Activated naive CD8-positive, alpha-beta T cell treated with anti-CD3 and anti-CD28 coated beads, Interleukin-2, amount 50 U/mL, for 16 hours (primary cell): ENCODE results near the gene TGFBR1.

Experiments used
- DNase-seq: peaks from one replicate; pipeline ENCODE4 v3.0.0-alpha.2; 2020; ENCODE audit warnings: low read depth, low spot score

TGFBR1 gene

GRCh38 chr9:99104459-99105151 lies at the start of gene TGFBR1:
TGFBR1 (plus strand) TSS chr9:99105113; CDS start chr9:99105206, 93 bp downstream.
- peak; percentile 80 for DNase-seq

DNA sequence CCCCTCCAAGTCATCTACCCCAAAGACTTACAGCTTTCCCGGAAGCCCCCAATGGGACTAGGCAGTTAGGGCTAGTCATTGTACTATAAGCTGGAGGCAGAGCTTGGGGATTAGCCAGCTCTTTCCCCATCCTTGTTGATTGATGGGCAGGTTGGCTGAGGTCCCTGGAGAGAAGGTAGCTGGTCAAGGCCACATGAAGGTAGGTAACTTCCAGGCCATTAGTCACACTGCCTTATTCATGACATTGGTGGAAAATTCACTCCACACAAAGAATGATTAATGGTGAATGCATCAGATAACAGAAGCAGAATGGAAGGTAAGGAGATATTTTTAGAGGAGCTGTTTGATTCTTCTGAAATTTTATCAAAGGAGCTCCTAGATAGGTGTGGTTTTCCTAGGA lies 49.5 kb upstream of the TGFBR1 start:
- DNase-seq = no peak

DNA sequence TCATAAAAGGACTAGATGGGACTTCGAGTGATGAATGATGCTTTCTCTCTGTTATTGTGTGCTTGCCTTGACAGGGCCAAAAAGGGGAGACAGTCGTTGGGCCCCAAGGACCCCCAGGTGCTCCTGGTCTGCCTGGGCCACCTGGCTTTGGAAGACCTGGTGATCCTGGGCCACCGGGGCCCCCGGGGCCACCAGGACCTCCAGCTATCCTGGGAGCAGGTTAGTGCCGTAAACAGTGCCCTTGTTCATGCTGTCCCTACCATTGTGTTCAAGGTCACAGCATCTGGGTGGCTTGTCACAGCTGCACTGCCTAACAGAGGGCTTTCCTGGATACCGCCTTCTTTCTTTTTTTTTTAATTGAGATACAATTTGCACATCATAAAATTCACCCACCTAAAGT lies 48.7 kb upstream of the TGFBR1 start:
- DNase-seq = no peak

DNA sequence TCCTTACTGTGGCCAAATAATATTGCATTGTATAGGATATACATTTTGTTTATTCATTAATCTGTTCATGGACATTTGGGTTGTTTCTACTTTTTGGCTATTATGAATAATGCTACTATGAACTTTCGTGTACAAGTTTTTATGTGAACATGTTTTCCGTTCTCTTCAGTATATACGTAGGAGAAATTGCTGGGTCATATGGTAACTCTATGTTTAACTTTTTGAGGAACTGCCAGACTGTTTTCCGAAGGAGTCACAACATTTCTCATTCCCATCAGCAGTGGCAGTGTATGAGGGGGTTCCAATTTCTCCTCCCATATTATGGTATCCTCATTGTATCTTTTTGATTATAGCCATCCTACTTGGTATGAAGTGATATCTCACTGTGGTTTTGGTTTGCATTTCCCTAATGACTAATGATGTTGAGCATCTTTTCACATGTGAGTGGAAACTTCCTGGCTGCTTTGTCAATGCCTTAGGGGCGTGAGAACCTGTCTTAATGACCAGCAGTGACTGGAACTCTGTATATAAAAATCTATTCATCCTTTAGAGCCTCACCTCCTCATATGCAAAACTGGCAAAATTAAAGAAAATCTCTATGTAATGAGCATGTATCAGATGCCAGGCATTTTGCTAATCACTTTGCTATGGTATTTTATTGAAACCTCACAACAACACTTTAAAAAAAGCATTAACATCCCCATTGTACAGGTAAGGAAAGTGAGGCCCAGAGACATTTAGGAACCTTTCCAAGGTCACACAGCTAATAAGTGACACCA lies 47.8 kb upstream of the TGFBR1 start:
- no peak for DNase-seq

GRCh38 chr9:99057665-99058625 lies 47.0 kb upstream of the TGFBR1 start:
- DNase-seq = peak; percentile 13

DNA sequence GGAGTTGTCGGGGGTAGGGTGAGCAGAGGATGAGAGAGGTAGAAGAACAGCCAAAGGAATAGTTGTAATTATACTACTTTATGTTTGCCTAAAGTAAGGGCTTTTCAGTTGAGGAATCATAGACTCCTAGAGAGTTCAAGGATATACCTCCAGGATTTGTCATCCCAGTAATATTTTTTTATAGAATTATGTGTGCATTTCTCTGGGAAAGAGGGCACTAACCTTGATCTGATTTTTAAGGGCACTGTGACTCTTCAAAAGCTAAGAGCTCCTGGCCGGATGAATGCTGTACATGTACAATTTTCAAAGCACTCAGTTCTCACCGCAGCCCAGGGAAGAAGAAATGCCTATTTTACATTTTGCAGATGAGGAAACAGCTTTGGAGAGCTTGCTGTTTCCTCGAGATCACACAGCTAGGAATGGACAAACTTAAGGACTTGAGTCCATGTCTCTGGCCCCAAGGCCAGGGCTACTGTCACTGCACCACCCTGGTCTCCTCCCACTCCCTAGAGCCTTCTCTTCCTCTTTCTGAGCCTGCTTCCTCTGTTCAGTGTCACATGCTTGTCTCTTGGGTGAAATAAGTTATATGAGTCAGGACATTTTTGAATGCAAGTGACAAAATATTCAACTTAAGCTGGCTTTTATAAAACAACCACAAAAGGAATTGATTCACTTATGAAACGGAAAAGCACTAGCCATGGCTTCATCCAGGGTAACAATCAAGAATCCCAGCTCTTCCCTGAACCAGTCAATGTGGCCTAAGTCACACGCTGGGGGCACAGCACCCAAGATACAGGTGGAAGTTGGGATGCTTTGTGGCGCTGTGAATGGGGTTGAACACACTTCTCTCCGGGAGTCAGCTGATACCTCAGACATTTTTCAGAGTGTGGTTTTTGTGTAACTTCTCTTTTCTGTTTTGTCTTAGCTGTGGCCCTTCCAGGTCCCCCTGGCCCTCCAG lies 45.7 kb upstream of the TGFBR1 start:
- DNase-seq = no peak

DNA sequence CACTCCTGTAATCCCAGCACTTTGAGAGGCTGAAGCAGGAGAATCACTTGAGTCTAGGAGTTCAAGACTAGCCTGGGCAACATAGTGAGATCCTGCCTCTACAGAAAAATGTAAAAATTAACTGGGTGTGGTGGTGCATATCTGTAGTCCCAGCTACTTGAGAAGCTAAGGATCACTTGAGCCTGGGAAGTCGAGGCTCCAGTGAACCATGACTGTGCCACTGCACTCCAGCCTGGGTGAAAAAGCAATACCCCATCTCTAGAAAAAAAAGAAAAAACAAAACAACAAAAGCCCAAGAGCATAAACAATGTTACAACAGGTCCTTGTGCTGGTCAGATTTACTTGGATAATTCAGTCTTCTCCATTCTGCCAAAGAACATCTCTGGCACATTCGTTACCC lies 44.3 kb upstream of the TGFBR1 start:
- DNase-seq = no peak

DNA sequence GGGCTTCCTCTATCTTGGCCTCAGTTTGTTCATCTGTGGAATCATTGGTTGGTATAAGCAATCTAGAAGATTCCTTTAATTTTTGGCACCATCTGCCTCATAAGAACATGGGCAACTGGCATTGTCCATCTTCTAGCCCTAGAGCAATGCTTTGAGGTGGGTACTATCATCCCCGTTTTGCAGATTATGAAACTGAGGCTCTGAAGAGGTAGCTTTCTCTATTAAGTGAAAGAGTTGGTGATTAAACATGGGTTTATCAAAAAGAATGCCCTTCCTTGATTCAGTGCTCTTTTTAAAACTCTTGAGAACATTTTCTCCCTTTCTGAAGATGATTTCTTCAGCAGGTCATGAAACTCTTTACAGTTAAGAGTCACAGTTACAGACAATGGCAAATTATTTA lies 42.4 kb upstream of the TGFBR1 start:
- no peak for DNase-seq

- no peak for DNase-seq
These were observed 41.4 kb upstream of the TGFBR1 start for GRCh38 chr9:99063522-99063921.

- DNase-seq = no peak
These were observed 38.3 kb upstream of the TGFBR1 start for GRCh38 chr9:99066571-99066970.

GRCh38 chr9:99069075-99069474 lies 35.8 kb upstream of the TGFBR1 start:
- DNase-seq = no peak

DNA sequence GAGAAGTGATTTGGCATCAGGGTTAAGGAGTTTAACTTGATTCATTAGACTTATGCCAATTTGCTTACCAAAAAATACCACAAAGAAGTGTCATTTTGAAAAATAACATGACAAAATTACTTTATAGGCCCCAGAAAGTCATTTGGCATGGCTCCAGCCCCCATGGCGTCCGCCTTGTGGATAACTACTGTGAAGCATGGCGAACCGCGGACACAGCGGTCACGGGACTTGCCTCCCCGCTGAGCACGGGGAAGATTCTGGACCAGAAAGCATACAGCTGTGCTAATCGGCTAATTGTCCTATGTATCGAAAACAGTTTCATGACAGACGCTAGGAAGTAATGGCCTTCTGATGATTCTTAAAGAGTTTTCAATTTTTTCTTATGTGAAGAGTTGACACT lies 35.4 kb upstream of the TGFBR1 start:
- no peak for DNase-seq

- DNase-seq = no peak
These were observed 34.2 kb upstream of the TGFBR1 start for GRCh38 chr9:99070681-99071080.

GRCh38 chr9:99071313-99072039 lies 33.4 kb upstream of the TGFBR1 start:
- DNase-seq = no peak

DNA sequence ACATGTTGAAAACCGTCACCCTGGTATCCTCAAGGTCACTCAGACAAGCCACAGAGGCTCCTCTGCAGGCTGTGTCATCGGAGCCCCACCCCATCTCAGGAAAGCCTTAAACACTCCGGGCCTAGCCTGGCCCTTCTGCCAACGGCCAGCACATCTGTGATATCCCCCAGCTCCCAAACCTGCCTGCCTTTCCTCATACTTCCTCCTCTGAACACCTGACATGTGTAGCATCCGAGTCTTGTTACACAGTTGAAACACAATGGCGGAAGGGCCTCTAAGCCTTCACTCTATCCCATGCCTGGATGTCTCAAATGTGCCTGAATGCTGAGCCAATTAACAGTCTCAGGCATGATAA lies 32.9 kb upstream of the TGFBR1 start:
- no peak for DNase-seq

DNA sequence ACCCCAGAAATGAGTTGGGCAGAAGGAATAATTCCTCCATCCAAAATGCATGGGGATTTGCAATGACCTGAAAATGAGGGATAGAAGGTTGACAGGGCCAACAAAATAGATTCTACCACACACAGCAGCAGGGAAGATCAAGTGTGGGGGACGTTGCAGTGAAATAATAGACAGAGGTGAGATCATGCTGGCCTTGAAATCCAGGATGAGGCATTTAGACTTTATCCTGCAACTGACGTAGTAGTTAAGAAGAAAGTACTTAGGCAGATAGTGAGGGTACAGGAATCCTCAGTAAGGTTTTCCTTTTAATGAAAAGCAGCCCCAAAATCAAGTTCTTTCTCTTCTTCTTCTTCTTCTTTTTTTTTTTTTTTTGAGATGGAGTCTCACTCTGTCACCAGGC lies 31.6 kb upstream of the TGFBR1 start:
- DNase-seq = no peak

GRCh38 chr9:99073985-99074901 lies 30.7 kb upstream of the TGFBR1 start:
- DNase-seq = no peak

- DNase-seq = no peak
These were observed 30.0 kb upstream of the TGFBR1 start for GRCh38 chr9:99074902-99075245.

GRCh38 chr9:99075246-99075912 lies 29.5 kb upstream of the TGFBR1 start:
- DNase-seq = no peak
